AG08396 (cell line): ENCODE results near the gene PLIN3.
A peak's percentile ranks its signal among the peaks of the same experiment; 100 is the strongest.
"Not testable (repeated sequence)": the region's sequence is repeated elsewhere in the genome, so short reads cannot be mapped to it uniquely, and the experiment has no call there.

Experiments
- DNase-seq: peaks from one replicate; pipeline ENCODE4 v3.0.0; 2012; ENCODE audit warnings: low spot score, mixed read lengths

PLIN3 gene

DNA sequence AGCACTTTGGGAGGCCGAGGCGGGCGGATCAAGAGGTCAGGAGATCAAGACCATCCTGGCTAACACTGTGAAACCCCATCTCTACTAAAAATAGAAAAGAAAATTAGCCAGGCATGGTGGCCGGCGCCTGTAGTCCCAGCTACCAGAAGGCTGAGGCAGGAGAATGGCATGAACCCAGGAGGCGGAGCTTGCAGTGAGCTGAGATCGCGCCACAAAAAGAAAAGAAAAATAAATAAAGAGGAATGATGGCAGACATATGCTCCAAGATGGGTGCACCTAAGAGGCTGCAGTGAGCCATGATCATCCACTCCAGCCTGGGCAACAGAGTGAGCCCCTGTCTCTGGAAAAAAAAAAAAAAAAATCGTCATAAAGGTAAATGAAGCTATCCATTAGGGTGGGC, 21.5 kb downstream of the PLIN3 start:
- DNase-seq: not testable (repeated sequence)

DNA sequence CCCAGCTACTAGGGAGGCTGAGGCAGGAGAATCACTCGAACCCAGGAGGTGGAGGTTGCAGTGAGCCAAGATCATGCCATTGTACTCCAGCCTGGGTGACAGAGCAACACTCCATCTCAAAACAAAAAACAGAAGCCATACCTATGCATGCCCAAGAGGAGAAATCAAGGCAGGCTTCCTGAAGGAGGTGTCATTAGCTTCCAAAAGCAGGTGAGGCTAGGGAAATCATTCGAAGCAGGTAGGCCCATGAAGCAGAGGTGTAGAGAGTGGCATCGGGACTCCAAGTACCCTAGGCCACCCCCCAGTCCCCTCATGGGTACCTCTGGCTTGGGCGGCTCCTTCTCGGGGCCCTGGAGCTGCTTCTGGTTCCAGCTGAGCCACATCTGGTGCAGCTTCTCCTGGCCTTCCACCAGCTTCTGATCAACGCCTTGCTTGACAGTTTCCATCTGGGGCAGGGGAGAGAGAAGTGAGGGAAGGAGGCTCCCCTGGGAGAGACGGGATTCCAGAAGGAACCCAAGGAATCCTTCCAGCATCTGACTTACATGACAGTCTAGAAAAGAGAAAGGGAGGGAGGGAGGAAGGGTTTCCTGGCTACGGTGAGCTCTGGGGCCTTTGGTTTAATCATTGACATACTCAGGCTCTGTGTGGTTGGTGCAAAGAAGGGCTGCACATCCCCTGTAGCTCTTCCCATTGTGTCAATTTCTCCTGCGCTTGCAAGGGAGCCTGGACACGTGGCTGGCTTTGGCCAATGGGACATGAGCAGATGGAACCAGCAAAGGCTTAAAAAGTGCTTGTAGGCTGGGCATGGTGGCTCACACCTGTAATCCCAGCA, 22.9 kb downstream of the PLIN3 start:
- DNase-seq: no peak

DNA sequence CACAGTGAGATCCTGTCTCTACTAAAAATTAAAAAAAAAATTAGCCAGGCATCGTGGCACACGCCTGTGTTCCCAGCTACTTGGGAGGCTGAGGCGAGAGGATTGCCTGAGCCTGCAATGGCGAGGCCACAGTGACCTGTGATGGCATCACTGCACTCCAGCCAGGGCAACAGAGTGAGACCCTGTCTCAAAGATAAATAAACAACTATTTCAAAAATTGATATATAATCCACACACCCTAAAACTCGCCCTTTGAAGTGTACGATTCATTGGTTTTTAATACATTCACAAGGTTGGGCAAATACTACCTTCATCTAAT, 23.9 kb downstream of the PLIN3 start:
- DNase-seq: no peak

DNA sequence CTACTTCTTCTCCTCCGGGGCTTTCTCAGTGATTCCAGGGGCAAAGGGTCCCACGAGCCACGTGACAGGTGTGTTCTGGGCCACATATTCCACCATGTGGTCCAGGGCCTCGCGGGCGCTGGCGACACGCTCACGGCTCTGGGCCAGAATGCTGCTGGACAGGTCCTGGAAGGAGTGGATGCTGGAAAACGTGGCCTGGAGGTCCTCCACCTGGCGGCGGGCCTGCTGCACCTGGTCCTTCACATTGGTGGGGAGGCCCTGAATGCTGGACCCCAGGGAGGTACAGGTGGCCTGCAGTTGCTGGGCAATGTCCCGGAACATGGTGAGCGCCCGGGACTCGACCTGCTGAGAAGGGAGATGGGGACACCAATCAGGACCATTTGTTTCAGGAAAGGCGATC, 28.3 kb downstream of the PLIN3 start:
- no peak for DNase-seq

DNA sequence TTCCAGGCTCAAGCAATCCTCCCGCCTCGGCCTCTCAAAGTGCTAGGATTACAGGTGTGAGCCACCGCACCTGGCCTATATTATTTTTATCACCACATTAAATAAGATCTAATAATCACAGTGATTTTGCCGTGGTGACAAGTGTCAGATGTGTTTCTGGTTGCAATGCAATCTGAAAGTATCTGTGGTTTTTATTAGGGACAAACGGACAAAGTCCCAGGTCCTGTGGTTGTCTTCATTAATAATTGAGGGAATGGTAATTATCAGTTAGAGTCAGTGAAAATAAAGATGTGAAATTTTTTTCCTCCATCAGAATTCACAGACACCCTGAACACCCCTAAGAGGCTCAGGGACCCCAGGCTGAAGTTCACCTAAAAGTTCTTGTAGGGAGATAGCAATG, 34.7 kb downstream of the PLIN3 start:
- DNase-seq: no peak

DNA sequence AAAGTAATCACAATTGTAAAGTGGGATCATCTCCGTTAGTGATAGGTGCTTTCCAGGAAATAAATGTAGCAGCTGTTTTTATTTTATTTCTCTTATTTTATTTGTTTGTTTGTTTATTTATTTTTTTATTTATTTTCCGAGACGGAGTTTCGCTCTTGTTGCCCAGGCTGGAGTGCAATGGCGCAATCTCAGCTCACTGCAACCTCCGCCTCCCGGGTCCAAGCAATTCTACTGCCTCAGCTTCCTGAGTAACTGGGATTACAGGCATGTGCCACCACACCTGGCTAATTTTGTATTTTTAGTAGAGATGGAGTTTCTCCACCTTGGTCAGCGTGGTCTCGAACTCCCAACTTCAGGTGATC, 35.5 kb downstream of the PLIN3 start:
- DNase-seq: not testable (repeated sequence)

DNA sequence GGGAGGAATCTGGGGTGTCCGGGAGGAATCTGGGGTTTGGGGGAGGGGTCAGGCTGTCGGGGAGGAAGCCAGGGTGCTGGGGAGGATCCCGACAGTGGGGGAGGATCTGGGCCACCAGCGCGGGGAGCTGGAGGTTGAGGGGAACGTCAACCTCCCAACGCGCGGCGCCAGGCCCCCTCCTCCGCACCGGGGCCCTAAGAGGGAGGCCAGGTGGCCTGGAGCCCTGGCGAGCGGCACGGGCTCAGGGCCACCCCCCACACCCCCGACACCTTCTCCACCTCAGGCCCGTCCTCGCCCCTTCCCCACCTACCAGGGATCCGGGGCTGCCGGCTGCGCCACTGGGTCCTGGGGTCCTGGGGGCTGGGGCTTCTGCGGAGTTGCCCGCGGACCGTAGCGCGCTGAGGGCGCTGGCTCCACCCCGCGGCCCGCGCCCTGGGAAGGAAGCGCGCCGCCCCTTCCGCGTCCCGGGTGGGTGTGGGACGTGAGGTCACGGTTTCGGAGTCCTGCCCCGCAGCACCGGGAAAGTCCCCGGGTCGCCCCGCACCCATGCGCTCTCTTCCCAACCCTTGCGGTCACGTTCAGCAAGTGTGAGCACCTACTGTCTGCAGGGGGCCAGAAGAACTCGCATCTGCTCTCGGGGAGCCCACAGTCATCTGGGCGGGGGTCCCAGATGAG, 36.0 kb downstream of the PLIN3 start, which contains the start of gene TICAM1:
Gene TICAM1 (minus strand): TSS at position 409 of the 675 bp plus-strand sequence. CDS start 13,335 bp downstream, outside the sequence.
- DNase-seq: peak; percentile 85

DNA sequence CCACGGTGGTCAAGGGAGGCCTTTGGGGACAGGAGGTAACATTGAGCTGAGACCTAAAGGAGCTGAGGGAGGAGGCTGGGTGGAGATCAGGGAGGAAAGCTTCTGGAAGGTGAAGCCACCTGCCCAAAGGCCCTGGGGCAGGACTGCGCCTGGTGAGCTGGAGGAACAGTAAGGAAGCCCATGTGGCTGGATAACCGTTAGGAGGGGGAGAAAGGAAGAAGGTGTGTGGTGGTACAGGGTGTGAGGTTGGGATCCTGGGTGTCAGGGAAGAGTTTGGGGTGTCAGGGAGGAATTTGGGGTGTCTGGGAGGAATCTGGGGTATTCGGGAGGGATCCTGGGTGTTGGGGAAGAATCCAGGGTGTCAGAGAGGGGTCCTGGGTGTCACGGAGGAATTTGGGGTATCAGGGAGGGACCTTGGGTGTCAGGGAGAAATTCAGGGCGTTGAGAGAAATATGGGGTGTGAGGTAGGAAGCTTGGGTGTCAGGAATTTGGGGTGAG, 36.6 kb downstream of the PLIN3 start:
- no peak for DNase-seq

DNA sequence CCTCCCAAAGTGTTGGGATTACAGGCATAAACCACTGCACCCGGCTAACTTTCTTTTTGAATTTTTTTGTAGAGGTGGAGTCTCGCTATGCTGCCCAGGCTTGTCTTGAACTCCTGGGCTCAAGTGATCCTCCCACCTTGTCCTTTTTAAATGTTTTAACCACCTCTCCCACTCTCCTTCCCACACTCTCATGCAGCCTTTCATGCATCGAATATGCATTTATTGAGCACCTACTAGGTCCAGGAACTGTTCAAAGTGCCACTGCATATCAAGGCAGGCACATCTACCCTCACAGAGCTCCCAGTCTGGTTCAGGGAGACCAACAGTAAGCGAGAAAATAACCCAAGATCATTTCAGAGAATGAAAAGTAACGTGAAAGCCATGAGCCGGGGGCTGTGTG, 37.1 kb downstream of the PLIN3 start:
- no peak for DNase-seq

DNA sequence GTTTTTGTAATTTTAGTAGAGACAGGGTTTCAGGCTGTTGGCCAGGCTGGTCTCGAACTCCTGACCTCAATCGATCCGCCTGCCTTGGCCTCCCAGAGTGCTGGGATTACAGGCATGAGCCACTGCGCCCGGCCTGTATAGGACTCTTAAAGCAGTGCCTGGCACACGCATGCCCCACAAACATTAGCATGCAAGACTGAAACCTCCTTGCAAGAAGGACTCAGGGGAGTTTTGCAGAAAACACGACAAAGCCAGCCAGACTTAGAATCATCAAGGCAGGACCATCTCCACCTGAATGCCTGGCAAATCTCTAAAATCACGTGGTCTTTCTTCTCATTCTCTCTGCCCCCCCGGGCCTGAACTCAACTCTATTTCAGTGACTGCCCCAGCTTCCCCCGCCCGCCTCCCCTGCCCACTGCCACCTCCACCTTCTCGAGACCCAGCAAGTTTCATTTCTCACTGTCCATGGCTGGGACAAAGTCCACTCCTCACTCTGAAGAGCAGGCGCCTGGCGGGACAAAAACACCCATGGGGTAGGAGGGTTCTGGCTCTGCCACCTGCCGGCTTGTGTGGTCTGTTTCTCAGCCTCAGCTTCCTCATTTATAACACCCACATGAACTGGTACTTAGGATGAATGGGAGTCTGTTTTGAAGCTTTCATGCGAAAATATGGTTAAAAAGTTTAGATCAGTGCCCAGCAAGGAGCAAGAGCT, 38.3 kb downstream of the PLIN3 start:
- no peak for DNase-seq

DNA sequence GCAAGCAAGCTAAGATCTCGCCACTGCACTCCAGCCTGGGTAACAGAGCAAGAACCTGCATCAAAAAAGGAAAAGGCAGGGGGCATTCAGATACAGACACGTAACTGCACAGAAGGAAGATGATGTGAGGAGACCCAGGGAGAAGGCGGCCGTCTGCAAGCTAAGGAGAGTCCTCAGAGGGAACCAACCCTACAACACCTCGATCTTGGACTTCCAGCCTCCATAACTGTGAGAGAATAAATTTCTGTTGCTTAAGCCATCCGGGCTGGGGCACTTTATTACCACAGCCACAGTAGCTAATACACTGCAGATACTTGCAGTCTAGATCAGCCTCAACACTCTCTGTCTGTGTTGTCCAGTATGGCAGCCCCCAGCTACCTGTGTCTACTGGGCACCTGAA, 43.9 kb downstream of the PLIN3 start:
- DNase-seq: no peak

DNA sequence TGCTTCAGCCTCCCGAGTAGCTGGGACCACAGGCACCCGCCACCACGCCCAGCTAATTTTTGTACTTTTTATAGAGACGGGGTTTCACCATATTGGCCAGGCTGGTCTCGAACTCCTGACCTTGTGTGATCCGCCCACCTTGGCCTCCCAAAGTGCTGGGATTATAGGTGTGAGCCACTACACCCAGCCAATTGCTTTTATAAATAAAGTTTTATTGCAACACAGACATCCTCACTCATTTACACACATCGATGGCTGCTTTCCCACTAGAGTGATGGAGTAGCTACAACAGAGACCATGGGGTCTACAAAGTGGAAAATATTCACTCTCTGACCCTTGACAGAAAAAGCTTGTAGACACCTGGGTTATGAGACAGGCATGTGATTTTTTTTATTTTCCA, 45.1 kb downstream of the PLIN3 start:
- not testable (repeated sequence) for DNase-seq

DNA sequence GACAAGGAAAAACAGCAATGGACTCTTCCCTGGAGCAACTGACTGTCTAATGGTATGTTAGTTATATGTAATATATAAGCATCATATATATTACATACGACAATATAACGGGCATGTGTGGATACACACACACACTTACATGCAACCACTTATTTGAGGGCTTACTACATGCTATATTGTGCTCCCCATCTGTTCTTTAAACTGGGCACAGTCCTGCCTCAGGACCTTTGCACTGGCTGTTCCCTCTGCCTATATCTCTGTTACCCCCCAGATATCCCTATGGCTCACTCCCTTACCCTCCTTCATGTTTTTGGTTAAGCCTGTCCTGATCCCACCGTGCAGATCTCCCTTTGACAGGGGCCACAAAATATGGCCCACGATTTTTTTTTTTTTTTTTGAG, 46.2 kb downstream of the PLIN3 start:
- no peak for DNase-seq

DNA sequence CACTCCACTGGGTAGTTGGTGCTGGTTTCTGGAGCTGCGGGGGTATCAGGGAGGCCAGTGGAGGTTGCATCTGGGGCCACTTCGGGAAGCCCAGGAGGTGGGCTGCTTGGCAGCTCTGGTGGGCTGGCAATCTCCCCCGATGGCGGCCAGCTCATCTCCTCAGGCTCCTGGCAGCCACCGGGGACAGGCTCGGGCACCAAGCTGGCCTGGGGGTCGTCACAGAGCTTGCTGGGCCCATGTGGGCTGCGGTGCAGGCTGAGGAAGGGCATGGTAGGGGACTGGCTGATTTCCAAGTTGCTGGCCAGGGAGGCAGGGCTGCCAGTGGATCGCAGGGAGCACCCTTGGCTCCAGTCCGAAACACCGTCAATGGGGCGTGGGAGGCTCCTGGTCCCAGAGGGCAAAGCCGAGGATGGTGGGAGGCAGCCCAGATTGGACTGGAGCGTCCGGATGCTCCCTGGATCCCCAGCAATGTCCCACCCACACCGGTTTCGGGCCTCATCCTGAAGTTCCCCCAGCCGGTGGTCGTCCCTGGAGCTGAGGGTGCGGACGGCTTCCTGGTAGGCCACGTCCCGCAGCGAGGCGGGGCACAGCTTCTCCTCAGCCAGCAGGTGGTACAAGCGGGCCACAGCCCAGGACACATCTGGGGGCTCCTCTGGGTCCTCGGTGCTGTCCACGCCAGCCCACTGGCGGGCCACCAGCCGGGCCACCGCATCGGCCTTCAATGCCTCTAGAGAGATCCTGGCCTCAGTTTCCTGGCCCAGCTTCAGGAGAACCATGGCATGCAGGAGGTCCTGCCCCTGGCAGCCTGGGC, 49.8 kb downstream of the PLIN3 start:
- no peak for DNase-seq

DNA sequence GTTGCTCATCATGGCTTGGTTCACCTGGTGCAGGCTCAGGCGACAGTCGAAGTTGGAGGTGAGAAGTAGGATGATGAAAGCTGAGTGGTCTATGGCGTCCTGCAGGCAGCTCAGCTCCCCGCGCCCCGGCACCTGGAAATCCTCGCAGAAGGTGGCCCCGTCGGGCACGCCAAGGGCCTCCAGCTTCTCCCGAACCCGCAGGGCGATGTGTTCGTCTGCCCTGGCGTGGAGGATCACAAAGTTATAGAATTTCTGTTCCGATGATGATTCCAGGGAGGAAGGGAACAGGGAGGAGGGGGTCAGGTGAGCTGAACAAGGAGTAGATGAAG, 50.6 kb downstream of the PLIN3 start:
- DNase-seq: no peak

DNA sequence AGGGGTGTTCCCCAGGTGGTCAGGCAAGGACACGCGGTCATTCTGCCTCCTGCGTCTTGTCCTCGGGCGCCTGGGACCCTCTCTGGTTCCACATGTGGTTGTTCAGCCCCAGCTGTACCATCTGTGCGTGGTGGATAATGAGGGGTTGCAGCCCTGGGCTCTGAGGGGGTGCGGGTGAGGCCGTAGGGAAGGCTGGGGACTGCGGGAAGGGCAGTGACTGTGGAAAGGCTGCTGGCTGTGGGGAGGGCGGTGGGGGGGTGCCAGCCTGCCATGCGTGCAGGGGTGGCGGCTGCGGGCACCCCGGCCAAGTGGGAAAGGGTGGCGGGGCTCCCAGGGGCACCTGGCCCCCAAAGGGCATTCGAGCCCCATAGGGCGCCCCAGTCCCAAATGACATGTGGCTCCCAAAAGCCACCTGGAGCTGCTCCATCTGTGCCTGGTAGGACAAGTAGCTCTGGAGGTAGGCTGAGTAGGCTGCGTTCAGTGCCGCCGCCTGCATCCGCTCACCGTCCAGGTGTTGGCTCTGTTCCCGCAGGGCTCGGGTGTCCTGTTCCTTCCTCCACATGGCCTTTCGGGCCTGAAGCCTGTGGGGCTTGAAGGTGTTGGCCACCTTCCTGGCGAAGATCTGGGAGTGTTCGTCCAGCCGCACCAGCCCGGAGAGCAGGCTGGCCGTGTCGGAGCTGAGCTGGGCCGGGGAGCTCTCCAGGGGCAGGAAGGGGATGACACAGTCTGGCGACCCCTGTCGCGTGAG, 51.1 kb downstream of the PLIN3 start:
- DNase-seq: no peak

DNA sequence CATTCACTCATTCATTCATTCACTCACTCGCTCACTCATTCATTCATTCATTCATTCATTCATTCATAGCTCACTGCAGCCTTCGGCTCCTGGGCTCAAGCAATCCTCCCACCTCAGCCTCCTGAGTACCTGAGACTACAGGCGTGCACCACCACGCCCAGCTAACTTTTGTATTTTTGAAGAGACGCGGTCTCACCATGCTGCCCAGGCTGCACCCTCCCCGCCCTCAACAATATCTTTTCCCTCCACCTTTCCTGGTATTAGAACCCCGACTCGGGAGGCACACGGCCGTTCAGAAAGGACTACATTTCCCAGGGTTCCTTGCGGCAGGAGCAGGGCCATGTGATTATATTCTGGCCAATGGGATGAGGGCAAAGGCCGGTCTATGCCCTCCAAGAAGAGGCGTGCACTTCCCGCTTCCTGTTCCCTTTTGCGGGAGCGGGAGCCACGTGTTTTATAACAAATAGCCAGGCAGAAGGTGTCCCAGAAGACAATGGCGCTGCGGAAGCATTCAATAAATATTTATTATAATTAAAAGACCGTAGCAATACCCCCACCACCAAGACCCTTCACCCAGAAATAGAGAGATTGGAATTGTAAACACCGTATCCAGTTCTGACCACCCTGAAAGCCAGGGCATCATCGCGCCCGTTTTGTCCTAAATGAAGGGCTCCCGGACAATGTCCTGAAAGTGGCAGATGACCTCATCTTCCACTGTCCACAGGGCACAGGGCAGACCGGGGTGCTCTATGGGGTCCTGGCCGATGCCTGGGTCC, 51.9 kb downstream of the PLIN3 start:
- peak; percentile 98 for DNase-seq

DNA sequence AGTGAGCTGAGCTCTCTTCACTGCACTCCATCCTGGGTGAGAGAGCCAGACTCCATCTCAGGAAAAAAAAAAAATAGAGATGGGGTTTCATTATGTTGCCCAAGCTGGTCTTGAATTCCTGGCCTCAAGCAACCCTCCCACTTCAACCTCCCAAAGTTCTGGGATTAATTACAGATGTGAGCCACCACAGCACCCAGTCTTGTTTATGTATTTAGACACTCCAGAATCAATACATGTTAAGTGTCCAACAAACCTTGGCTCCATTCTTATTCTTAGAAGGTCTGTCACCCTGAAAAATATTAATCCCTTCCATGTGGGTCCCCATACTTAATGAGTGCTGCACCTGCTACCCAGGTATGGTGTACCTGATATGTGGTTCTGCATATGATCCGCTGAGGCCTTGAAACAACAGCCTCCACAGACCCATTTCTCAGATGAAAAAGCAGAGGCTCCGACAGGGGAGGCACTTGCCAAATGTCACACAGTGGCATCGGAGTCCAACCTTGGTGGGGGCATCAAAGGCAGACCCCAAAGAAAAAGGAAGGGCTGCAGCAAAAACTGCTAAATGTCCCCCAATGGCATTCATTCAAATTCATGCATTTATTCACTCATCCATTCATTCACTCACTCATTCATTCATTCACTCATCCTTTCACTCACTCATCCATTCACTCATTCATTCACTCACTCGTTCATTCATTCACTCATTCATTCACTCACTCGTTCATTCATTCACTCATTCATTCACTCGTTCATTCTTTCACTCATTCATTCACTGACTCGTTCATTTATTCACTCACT, 52.6 kb downstream of the PLIN3 start:
- DNase-seq: no peak

DNA sequence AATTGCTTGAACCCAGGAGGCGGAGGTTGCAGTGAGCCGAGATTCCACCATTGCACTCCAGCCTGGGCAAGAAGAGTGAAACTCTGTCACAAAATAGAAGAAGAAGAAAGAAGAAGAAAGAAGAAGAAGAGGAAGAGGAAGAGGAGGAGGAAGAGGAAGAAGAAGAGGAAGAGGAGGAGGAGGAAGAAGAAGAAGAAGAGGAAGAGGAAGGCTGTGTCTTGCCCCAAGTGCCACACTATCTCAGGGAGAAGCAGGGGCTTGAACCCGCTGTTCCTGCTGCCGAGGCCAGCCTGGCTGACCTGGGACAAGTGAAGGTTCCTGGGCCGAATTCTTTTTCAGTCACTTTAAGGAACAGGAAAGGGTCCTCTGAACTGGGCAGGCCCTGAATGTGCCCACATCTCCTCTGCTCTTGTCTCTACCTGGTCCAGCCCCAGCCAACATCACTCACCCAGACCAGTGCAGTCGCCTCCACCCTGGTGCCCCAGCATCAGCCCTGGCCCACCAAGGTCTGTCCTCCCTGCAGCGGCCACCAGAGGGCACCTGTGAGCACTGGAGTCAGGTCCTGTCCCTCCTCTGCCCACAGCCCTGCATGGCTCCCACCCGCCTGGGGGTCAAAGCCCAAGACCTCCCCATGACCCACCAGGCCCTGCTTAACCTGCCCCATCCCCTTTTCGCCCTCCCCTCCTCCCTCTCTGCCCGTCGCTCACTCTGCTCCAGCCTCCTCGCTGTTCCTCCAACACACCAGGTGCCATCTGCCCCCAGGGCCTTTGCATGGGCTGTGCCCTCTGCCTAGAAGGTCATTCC, 55.9 kb downstream of the PLIN3 start:
- peak; percentile 72 for DNase-seq
